ENCODE measurements around the gene KIF1B. TPM values are rescaled to one million over a fixed set of nuclear protein-coding genes. Genes with fewer than 3 reads are reported as not detected.

Gene KIF1B
- total and polyA plus RNA-seq, 8 donors = 36.0 to 46.7 (median 39.7) TPM

DNA sequence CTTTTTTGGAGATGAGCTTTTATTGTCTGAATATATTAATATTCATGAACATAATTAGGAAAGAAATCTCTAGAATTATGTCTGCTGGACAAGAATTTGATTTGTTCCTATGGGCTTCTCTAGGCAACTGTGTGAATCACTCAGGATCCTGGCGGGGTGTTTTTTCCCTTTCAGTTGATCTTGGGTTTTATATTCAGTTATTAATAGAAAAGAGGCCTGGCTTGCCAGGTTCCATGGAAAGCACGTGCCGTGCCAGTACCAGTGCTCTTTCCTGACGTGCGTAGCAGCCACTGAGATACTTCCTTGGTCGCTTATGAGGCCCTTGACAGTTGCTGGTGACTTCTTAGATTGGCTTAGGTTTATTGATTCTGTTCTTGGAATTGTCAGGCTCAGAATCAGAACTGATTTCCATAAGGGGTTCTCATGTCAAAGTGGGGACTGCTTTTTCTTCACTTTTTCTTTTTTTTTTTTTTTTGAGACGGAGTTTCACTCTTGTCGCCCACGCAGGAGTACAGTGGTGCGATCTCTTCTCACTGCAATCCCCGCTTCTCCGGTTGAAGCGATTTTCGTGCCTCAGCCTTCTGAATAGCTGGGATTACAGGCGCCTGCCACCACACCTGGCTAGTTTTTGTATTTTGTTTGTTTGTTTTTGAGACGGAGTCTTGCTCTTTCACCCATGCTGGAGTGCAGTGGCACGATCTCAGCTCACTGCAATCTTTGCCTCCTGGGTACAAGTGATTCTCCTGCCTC is 48.7 kb upstream of the KIF1B start:
- intact Hi-C loops (cut with DNase I) = no loop called here
- DNase-seq (no peak), ATAC-seq (no peak)
- TF ChIP-seq, protein P1, sequence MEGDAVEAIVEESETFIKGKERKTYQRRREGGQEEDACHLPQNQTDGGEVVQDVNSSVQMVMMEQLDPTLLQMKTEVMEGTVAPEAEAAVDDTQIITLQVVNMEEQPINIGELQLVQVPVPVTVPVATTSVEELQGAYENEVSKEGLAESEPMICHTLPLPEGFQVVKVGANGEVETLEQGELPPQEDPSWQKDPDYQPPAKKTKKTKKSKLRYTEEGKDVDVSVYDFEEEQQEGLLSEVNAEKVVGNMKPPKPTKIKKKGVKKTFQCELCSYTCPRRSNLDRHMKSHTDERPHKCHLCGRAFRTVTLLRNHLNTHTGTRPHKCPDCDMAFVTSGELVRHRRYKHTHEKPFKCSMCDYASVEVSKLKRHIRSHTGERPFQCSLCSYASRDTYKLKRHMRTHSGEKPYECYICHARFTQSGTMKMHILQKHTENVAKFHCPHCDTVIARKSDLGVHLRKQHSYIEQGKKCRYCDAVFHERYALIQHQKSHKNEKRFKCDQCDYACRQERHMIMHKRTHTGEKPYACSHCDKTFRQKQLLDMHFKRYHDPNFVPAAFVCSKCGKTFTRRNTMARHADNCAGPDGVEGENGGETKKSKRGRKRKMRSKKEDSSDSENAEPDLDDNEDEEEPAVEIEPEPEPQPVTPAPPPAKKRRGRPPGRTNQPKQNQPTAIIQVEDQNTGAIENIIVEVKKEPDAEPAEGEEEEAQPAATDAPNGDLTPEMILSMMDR (IDR thresholded peaks at IDR 0.05) = no peak
- H3K9me3 ChIP-seq = no peaks in the 10 kb centered on the region
- no peak overlapping the region for H3K27ac ChIP-seq
- H3K4me3 ChIP-seq = no peak overlapping the region
- no peaks in the 10 kb centered on the region for H3K27me3 ChIP-seq
- H3K36me3 ChIP-seq = peaks cover 0 to 99% of the 10 kb centered on the region in 2 donors
- no peaks in the 10 kb centered on the region for H3K4me1 ChIP-seq

DNA sequence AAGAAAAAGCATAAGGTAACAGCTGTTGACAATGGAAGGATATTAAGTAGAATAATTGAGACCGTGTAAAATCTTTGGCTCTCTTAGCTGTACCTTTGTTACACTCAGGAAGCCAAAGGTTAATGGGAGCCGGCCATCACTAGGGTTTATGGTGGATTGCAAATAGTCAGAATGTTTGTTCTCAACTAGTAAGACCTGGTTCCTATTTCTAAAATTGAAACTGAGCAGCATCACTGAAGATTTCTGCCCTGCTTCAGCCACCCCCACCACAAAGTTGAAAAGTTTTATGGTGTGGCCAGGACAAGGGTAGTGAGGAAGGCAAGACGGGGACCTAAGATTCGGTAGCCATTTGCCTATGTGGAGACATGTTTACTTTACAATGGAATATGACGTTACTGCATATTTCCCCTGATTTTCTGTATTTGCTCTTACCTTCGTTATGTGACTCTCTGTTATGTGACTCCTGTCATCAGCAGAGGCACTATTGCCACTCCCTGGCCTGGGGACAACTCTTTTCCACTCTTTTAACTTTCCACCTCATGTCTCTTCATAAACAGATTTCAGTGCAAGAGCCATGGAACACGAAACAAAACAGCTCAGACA is 41.4 kb upstream of the KIF1B start:
- no peak overlapping the region for H3K27ac ChIP-seq
- intact Hi-C loops (cut with DNase I) = no loop called here
- no peak for ATAC-seq
- TF ChIP-seq, protein P1 (IDR thresholded peaks at IDR 0.05) = no peak
- no peaks in the 10 kb centered on the region for H3K4me1 ChIP-seq
- H3K9me3 ChIP-seq = no peaks in the 10 kb centered on the region
- peaks cover 0 to 96% of the 10 kb centered on the region in 2 donors for H3K36me3 ChIP-seq
- H3K27me3 ChIP-seq = no peaks in the 10 kb centered on the region
- no peak overlapping the region for H3K4me3 ChIP-seq
- no peak for DNase-seq

DNA sequence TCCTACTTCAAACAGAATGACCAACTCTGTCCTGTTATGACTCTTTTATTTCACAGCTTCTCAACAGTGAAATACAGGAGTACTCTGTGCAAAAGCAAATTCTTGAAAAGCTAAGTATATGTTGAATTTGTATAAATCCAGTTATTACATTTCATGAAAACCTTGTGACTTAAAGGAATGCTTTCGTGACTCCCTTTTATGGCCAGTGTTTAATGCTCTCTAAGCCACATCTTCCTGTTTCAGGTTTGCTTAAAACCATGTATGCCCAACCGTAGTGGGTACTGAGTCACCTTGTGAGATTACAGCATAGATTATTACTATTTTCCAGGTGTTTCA is 40.2 kb upstream of the KIF1B start:
- TF ChIP-seq, protein P1 (IDR thresholded peaks at IDR 0.05) = no peak
- ATAC-seq (no peak), DNase-seq (no peak)
- no peaks in the 10 kb centered on the region for H3K27me3 ChIP-seq
- H3K4me3 ChIP-seq = no peak overlapping the region
- peak overlapping the region in 1 of 2 donors; percentile 28 for H3K27ac ChIP-seq
- H3K36me3 ChIP-seq = peaks cover 0 to 92% of the 10 kb centered on the region in 2 donors
- no peaks in the 10 kb centered on the region for H3K4me1 ChIP-seq
- intact Hi-C loops (cut with DNase I) = no loop called here
- no peaks in the 10 kb centered on the region for H3K9me3 ChIP-seq

DNA sequence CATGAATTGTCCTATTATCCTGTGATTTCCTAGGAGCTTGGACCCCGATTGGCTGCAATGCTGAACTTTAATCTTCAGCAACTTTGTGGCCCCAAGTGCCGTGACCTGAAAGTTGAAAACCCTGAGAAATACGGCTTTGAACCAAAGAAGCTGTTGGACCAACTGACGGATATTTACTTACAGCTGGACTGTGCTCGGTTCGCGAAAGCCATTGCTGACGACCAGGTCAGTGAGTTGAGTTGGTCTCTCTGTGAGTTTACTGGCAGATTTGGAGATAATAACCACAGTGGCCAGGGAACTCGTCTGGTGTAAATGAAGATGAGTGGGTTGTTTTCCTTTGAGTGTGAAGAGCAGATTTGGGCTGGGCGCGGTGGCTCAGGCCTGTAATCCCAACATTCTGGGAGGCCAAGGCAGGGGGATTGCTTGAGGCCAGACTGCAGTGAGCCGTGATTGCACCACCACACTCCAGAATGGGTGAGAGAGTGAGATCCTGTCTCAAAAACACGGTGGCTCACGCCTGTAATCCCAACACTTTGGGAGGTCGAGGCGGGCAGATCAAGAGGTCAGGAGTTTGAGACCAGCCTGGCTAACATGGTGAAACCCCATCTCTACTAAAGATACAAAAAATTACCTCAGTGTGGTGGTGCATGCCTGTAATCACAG is 39.1 kb upstream of the KIF1B start:
- DNase-seq = no peak
- Histone ChIP-seq H3K36me3 (peaks cover 0 to 90% of the 10 kb centered on the region in 2 donors), H3K4me3 (no peak overlapping the region), H3K9me3 (no peaks in the 10 kb centered on the region), H3K27me3 (no peaks in the 10 kb centered on the region), H3K27ac (no peak overlapping the region), H3K4me1 (no peaks in the 10 kb centered on the region)
- TF ChIP-seq, protein P1 (IDR thresholded peaks at IDR 0.05) = no peak
- ATAC-seq = no peak
- intact Hi-C loops (cut with DNase I) = no loop called here

DNA sequence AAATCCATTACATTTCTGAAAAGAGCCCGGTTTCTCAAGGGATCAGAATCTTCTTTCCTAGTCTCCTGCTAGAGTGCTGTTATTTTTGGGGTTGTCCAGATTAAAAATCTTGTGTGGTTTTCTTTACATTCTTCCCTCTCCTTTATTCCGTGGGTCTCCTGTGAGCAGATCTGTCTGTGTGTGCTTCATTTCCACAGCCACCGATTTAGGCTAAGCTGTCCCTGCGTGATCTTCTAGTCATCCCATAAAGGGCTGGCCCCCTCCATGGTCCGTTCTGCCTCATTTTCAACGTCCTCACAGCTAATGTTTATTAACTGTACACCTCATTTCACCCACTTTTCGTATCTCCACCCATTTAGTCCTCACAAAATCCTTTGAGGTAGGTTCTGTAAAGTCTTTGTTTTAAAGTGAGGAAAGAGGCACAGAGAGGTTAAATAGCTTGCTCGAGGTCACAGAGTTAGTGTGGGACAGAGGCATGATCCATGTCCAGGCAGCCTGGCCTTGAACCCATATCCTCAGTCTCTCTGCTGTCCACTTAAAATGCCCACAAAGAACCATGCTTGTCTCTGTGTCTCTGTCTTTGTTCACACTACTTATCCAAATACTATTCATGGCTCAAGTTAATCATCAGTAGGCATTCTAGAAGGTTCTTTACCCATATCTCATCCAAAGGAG is 38.2 kb upstream of the KIF1B start:
- peaks cover 0 to 82% of the 10 kb centered on the region in 2 donors for H3K36me3 ChIP-seq
- no peak for ATAC-seq
- no peak overlapping the region for H3K4me3 ChIP-seq
- intact Hi-C loops (cut with DNase I) = no loop called here
- TF ChIP-seq, protein P1 (IDR thresholded peaks at IDR 0.05) = no peak
- H3K4me1 ChIP-seq = no peaks in the 10 kb centered on the region
- no peak overlapping the region for H3K27ac ChIP-seq
- no peaks in the 10 kb centered on the region for H3K9me3 ChIP-seq
- H3K27me3 ChIP-seq = no peaks in the 10 kb centered on the region
- no peak for DNase-seq
